ENCODE results near the gene KRTAP10-3.
A peak's percentile ranks its signal among the peaks of the same experiment; 100 is the strongest.

Gene KRTAP10-3

GRCh38 chr21:44519346-44520325 lies 39.0 kb downstream of the KRTAP10-3 start:
- no peak for DNase-seq (ENCODE audit: low read depth in 2 of 2)

GRCh38 chr21:44518686-44519085 lies 39.9 kb downstream of the KRTAP10-3 start:
- no peak for DNase-seq (ENCODE audit: low read depth in 2 of 2)

- no peak for DNase-seq (ENCODE audit: low read depth in 2 of 2)
Measured at GRCh38 chr21:44517175-44517899, 41.3 kb downstream of the KRTAP10-3 start.

- DNase-seq (ENCODE audit: low read depth in 2 of 2) = no peak
Measured at GRCh38 chr21:44516828-44517174, 41.8 kb downstream of the KRTAP10-3 start.

- no peak for DNase-seq (ENCODE audit: low read depth in 2 of 2)
Measured at GRCh38 chr21:44516342-44516741, 42.3 kb downstream of the KRTAP10-3 start.

GRCh38 chr21:44515359-44516165 lies 43.0 kb downstream of the KRTAP10-3 start:
- no peak for DNase-seq (ENCODE audit: low read depth in 2 of 2)

GRCh38 chr21:44514746-44515358 lies 43.7 kb downstream of the KRTAP10-3 start:
- DNase-seq (ENCODE audit: low read depth in 2 of 2) = no peak

GRCh38 chr21:44514218-44514520 lies 44.4 kb downstream of the KRTAP10-3 start:
- DNase-seq (ENCODE audit: low read depth in 2 of 2) = no peak

- DNase-seq (ENCODE audit: low read depth in 2 of 2) = no peak
Measured at GRCh38 chr21:44513389-44514217, 45.0 kb downstream of the KRTAP10-3 start.

- no peak for DNase-seq (ENCODE audit: low read depth in 2 of 2)
Measured at GRCh38 chr21:44512496-44513388, 45.9 kb downstream of the KRTAP10-3 start.

GRCh38 chr21:44511938-44512275 lies 46.7 kb downstream of the KRTAP10-3 start:
- DNase-seq (ENCODE audit: low read depth in 2 of 2) = no peak

- DNase-seq (ENCODE audit: low read depth in 2 of 2) = no peak
Measured at GRCh38 chr21:44511219-44511937, 47.2 kb downstream of the KRTAP10-3 start.

GRCh38 chr21:44510508-44511218 lies 47.9 kb downstream of the KRTAP10-3 start:
- DNase-seq (ENCODE audit: low read depth in 2 of 2) = peak; percentile 54

- no peak for DNase-seq (ENCODE audit: low read depth in 2 of 2)
Measured at GRCh38 chr21:44510109-44510507, 48.5 kb downstream of the KRTAP10-3 start.

GRCh38 chr21:44509539-44509938 lies 49.1 kb downstream of the KRTAP10-3 start:
- DNase-seq (ENCODE audit: low read depth in 2 of 2) = no peak

- no peak for DNase-seq (ENCODE audit: low read depth in 2 of 2)
Measured at GRCh38 chr21:44508711-44509445, 49.7 kb downstream of the KRTAP10-3 start.

- no peak for DNase-seq (ENCODE audit: low read depth in 2 of 2)
Measured at GRCh38 chr21:44508426-44508710, 50.2 kb downstream of the KRTAP10-3 start.
